SK-N-SH (cell line): ENCODE data around the gene CNN2. TPM values are rescaled to one million over a fixed set of nuclear protein-coding genes. Genes with fewer than 3 reads are reported as not detected.

ENCODE experiments used
- CTCF ChIA-PET: fragments of 300-600, 350-600 bp; formaldehyde crosslinking; extraction: SDS; loops from one replicate; lab custom pipeline; 2021; lab: Yijun Ruan, JAX
- POLR2A ChIA-PET: fragments of 350-600 bp; sonication (Branson Sonifier 250); formaldehyde crosslinking; extraction: SDS; loops from one replicate; lab custom pipeline; 2020; ENCODE audit warnings: antibody characterized with exemption, inconsistent platforms; lab: Yijun Ruan, JAX
- DNase-seq: peaks from one replicate; pipeline ENCODE4 v3.0.0; 2012
- H2AFZ ChIP-seq: fragments of 200-600 bp; sonication (generic); 2 replicates; pipeline ENCODE4 v1.8.1; 2016; ENCODE audit warnings: antibody characterized with exemption, mild to moderate bottlenecking, low read depth
- H3F3A ChIP-seq: fragments of 200-600 bp; sonication (generic); replicated peaks from 2 replicates; pipeline ENCODE3; 2016; ENCODE audit warnings: antibody characterized with exemption, mild to moderate bottlenecking; ENCODE audit not compliant: insufficient read depth
- H3K27ac ChIP-seq, 2 experiments: fragments of 200-500 bp in 1 of 2; fragments of 200-600 bp in 1 of 2; sonication (Bioruptor generic) in 1 of 2; sonication (generic), shearing (Covaris generic) in 1 of 2; 2 replicates each; pipeline versions ENCODE4 v1.5.1 to v1.6.1; 2014 to 2016; ENCODE audit warnings: low read depth in 2 of 2, inconsistent platforms in 1 of 2, low read length in 1 of 2, mild to moderate bottlenecking in 1 of 2, mixed read lengths in 1 of 2
- H3K27me3 ChIP-seq: fragments of 200-600 bp; sonication (generic), shearing (Covaris generic); 2 replicates; pipeline ENCODE4 v1.6.1; 2016; ENCODE audit warnings: mixed run types; ENCODE audit not compliant: insufficient read depth
- H3K36me3 ChIP-seq, 2 experiments: fragments of 200-500 bp in 1 of 2; fragments of 200-600 bp in 1 of 2; sonication (Bioruptor generic) in 1 of 2; sonication (generic) in 1 of 2; replicated peaks in 1 of 2; 2 replicates each; pipeline versions ENCODE3 to v1.5.1; 2014 to 2016; ENCODE audit warnings: low read length in 1 of 2, mild to moderate bottlenecking in 1 of 2; ENCODE audit not compliant: insufficient read depth in 2 of 2, control insufficient read depth in 1 of 2
- H3K4me1 ChIP-seq, 2 experiments: fragments of 200-500 bp in 1 of 2; fragments of 200-600 bp in 1 of 2; sonication (Bioruptor generic) in 1 of 2; sonication (generic), shearing (Covaris generic) in 1 of 2; 2 replicates each; pipeline versions ENCODE4 v1.5.1 to v1.6.1; 2014 to 2016; ENCODE audit warnings: low read depth in 1 of 2, low read length in 1 of 2, mixed run types in 1 of 2; ENCODE audit not compliant: insufficient read depth in 2 of 2, control insufficient read depth in 1 of 2
- H3K4me2 ChIP-seq: fragments of 200-600 bp; sonication (generic), shearing (Covaris generic); 2 replicates; pipeline ENCODE4 v1.6.1; 2017; ENCODE audit warnings: mixed run types
- H3K4me3 ChIP-seq, 2 experiments: fragments of 200-500 bp in 1 of 2; fragments of 200-600 bp in 1 of 2; sonication (Bioruptor generic) in 1 of 2; sonication (generic), shearing (Covaris generic) in 1 of 2; 2 replicates each; pipeline versions ENCODE4 v1.5.1 to v1.8.1; 2014 to 2016; ENCODE audit warnings: low read depth in 2 of 2, inconsistent platforms in 1 of 2, low read length in 1 of 2, mild to moderate bottlenecking in 1 of 2, mixed read lengths in 1 of 2, moderate library complexity in 1 of 2
- H3K79me2 ChIP-seq: fragments of 200-600 bp; sonication (generic); 2 replicates; pipeline ENCODE4 v1.8.1; 2017; ENCODE audit warnings: mild to moderate bottlenecking; ENCODE audit not compliant: insufficient read depth
- H3K9ac ChIP-seq: fragments of 200-600 bp; sonication (generic); 2 replicates; pipeline ENCODE4 v1.6.1; 2017; ENCODE audit warnings: mixed run types
- H3K9me2 ChIP-seq: fragments of 200-600 bp; sonication (generic); 2 replicates; pipeline ENCODE4 v1.6.1; 2017; ENCODE audit warnings: mixed run types
- H3K9me3 ChIP-seq: fragments of 200-600 bp; sonication (generic); 2 replicates; pipeline ENCODE4 v1.6.1; 2017; ENCODE audit warnings: mixed run types, mild to moderate bottlenecking, moderate library complexity
- H4K20me1 ChIP-seq: fragments of 200-600 bp; sonication (generic); 2 replicates; pipeline ENCODE4 v1.6.1; 2017; ENCODE audit warnings: mild to moderate bottlenecking, mixed run types; ENCODE audit not compliant: insufficient read depth
- ELF1 ChIP-seq: IDR thresholded peaks from 2 replicates; pipeline ENCODE4 v1.4.0; 2012
- FOSL2 ChIP-seq: IDR thresholded peaks from 2 replicates; pipeline ENCODE4 v1.4.0; 2012; ENCODE audit warnings: low read depth, mild to moderate bottlenecking, moderate library complexity, borderline replicate concordance
- FOXJ3 ChIP-seq: sonication (generic); formaldehyde crosslinking; IDR thresholded peaks from 2 replicates; pipeline ENCODE4 v1.5.1; 2020; ENCODE audit warnings: mild to moderate bottlenecking, missing genetic modification reagents
- GABPA ChIP-seq: IDR thresholded peaks from 2 replicates; pipeline ENCODE4 v1.4.0; 2012; ENCODE audit warnings: low read depth, mild to moderate bottlenecking
- GATA2 ChIP-seq: sonication (generic); formaldehyde crosslinking; IDR thresholded peaks from 2 replicates; pipeline ENCODE4 v1.5.0; 2020; ENCODE audit warnings: mild to moderate bottlenecking, missing genetic modification reagents
- IRF3 ChIP-seq: fragments of 150-350 bp; IDR thresholded peaks from 2 replicates; pipeline ENCODE4 v1.6.1; 2016; ENCODE audit warnings: mild to moderate bottlenecking, low read depth, low read length
- RAD21 ChIP-seq: IDR thresholded peaks from 2 replicates; pipeline ENCODE4 v1.6.1; 2012; ENCODE audit warnings: mild to moderate bottlenecking, low read length
- RFX5 ChIP-seq: IDR thresholded peaks from 2 replicates; pipeline ENCODE4 v1.6.1; 2012; ENCODE audit warnings: mild to moderate bottlenecking, improper control_type of control experiment, low read length
- TAF1 ChIP-seq: IDR thresholded peaks from 2 replicates; pipeline ENCODE4 v1.6.1; 2012; ENCODE audit warnings: low read depth, mild to moderate bottlenecking, low read length, moderate library complexity, borderline replicate concordance
- TCF12 ChIP-seq: IDR thresholded peaks from 2 replicates; pipeline ENCODE4 v1.4.0; 2012
- TEAD4 ChIP-seq: IDR thresholded peaks from 2 replicates; pipeline ENCODE4 v1.4.0; 2012; ENCODE audit warnings: mild to moderate bottlenecking, borderline replicate concordance; ENCODE audit not compliant: insufficient read depth
- USF1 ChIP-seq: IDR thresholded peaks from 2 replicates; pipeline ENCODE4 v1.4.0; 2012; ENCODE audit warnings: low read depth, borderline replicate concordance
- WGBS: methylation state at CpG from one replicate; pipeline ENCODE4 v1.1.6; 2017; ENCODE audit warnings: low lambda C conversion rate; 5-methylcytosine and 5-hydroxymethylcytosine counted together
- polyA plus RNA-seq, 3 experiments: library from polyadenylated mRNA; depleted of rRNA; stranded (reverse); fragments of >200 nt; gene quantifications; 2 replicates each; pipeline ENCODE4 v1.2.3, GENCODE V29; 2012
- TF ChIP-seq, protein P1 (sequence below): IDR thresholded peaks from 2 replicates; pipeline ENCODE4 v1.4.0; 2012; ENCODE audit warnings: low read depth, borderline replicate concordance
- TF ChIP-seq, protein P2 (sequence below): IDR thresholded peaks from 2 replicates; pipeline ENCODE4 v1.6.1; 2012; ENCODE audit warnings: mild to moderate bottlenecking, low read depth, low read length, moderate library complexity

Gene CNN2
- polyA plus RNA-seq, 1 of the 3 experiments (the other 2 are of a cell fraction) = 279 TPM

DNA sequence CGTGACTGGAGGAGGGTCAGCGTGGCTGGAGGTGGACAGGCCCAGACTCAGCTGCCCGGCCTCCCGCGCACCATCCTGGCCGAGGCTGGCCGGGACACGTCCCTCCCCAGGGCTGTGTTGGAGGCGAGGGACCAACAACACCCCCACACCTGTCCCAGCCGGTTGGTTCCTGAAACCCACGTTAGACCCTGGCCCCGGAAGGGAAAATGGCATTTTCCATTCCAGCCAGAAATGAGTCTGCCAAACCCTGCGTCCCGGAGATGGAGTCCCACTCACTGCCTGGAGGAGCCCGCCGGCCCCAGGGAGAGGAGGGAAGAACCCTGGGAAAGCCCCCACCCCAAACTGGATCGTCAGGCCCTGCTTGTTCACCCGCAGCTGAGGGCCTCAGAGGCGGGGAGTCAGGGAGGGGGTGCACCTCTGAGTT, 47.1 kb upstream of the CNN2 start:
- H3K9ac ChIP-seq = no peak overlapping the region
- no peaks in the 10 kb centered on the region for H3K27me3 ChIP-seq
- H3K9me3 ChIP-seq = no peaks in the 10 kb centered on the region
- H2AFZ ChIP-seq = no peak overlapping the region
- H3K36me3 ChIP-seq = no peaks in the 10 kb centered on the region
- WGBS = 94% methylated on average over 6 of the region's 19 CpGs
- ChIA-PET POLR2A (no interaction called here), CTCF (interaction anchor here (0.7 to 10.7 kb wide), 4 partner anchors 9 to 116 kb away, joined by 3 to 161 read pairs (median 18); partner anchors contain the start of gene KISS1R)
- DNase-seq = no peak
- no peaks in the 10 kb centered on the region for H4K20me1 ChIP-seq
- no peaks in the 10 kb centered on the region for H3K9me2 ChIP-seq
- H3F3A ChIP-seq = peaks cover 10% of the 10 kb centered on the region
- peaks cover 0 to 9% of the 10 kb centered on the region in 2 experiments; a peak in 1 of 4 replicates for H3K4me1 ChIP-seq
- TF ChIP-seq TAF1 (no peak), TCF12 (no peak), GABPA (no peak), RAD21 (no peak), FOXJ3 (CRISPR knock-in tag) (no peak), IRF3 (no peak), GATA2 (CRISPR knock-in tag) (no peak), ELF1 (no peak), FOSL2 (no peak), USF1 (no peak), TEAD4 (no peak), RFX5 (no peak)
- TF ChIP-seq, protein P1, sequence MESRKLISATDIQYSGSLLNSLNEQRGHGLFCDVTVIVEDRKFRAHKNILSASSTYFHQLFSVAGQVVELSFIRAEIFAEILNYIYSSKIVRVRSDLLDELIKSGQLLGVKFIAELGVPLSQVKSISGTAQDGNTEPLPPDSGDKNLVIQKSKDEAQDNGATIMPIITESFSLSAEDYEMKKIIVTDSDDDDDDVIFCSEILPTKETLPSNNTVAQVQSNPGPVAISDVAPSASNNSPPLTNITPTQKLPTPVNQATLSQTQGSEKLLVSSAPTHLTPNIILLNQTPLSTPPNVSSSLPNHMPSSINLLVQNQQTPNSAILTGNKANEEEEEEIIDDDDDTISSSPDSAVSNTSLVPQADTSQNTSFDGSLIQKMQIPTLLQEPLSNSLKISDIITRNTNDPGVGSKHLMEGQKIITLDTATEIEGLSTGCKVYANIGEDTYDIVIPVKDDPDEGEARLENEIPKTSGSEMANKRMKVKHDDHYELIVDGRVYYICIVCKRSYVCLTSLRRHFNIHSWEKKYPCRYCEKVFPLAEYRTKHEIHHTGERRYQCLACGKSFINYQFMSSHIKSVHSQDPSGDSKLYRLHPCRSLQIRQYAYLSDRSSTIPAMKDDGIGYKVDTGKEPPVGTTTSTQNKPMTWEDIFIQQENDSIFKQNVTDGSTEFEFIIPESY = no peak
- TF ChIP-seq, protein P2, sequence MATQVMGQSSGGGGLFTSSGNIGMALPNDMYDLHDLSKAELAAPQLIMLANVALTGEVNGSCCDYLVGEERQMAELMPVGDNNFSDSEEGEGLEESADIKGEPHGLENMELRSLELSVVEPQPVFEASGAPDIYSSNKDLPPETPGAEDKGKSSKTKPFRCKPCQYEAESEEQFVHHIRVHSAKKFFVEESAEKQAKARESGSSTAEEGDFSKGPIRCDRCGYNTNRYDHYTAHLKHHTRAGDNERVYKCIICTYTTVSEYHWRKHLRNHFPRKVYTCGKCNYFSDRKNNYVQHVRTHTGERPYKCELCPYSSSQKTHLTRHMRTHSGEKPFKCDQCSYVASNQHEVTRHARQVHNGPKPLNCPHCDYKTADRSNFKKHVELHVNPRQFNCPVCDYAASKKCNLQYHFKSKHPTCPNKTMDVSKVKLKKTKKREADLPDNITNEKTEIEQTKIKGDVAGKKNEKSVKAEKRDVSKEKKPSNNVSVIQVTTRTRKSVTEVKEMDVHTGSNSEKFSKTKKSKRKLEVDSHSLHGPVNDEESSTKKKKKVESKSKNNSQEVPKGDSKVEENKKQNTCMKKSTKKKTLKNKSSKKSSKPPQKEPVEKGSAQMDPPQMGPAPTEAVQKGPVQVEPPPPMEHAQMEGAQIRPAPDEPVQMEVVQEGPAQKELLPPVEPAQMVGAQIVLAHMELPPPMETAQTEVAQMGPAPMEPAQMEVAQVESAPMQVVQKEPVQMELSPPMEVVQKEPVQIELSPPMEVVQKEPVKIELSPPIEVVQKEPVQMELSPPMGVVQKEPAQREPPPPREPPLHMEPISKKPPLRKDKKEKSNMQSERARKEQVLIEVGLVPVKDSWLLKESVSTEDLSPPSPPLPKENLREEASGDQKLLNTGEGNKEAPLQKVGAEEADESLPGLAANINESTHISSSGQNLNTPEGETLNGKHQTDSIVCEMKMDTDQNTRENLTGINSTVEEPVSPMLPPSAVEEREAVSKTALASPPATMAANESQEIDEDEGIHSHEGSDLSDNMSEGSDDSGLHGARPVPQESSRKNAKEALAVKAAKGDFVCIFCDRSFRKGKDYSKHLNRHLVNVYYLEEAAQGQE = no peak
- H3K79me2 ChIP-seq = no peaks in the 10 kb centered on the region; the same call in 1 of the 2 replicates
- no peak overlapping the region for H3K27ac ChIP-seq
- H3K4me3 ChIP-seq = no peak overlapping the region
- no peak overlapping the region for H3K4me2 ChIP-seq
